ENCODE measurements around the gene TCF4. TPM values are rescaled to one million over a fixed set of nuclear protein-coding genes. Genes with fewer than 3 reads are reported as not detected.

TCF4 gene
- total and polyA plus RNA-seq, 2 donors (not counting 1 experiment from before 2014, with no cell fraction given), result 68.5 to 353 TPM

GRCh38 chr18:55214534-55214933, 373.5 kb downstream of the TCF4 start:
- Histone ChIP-seq H3K4me3 (ENCODE audit: control extremely low read depth in 1 of 5, extremely low read depth in 1 of 5, insufficient read depth in 1 of 5, low read depth in 2 of 5, low read length in 4 of 5) (no peak overlapping the region), H3K36me3 (replicated peaks in 1 of 2; ENCODE audit: control extremely low read depth in 1 of 2, control insufficient read depth in 1 of 2, extremely low read depth in 1 of 2, insufficient read depth in 2 of 2, low read length in 1 of 2) (no peaks in the 10 kb centered on the region), H2AFZ (ENCODE audit: insufficient read depth, low read depth, low read length, poor library complexity, severe bottlenecking) (no peak overlapping the region), H3K9ac (ENCODE audit: low read length) (no peak overlapping the region), H3K4me2 (replicated peaks; ENCODE audit: low read depth, low read length, poor library complexity, severe bottlenecking) (no peak overlapping the region), H3K9me3 (ENCODE audit: control extremely low read depth in 1 of 3, control insufficient read depth in 2 of 3, insufficient read depth in 1 of 3, low read length in 2 of 3) (peaks cover 0 to 3% (median 0%) of the 10 kb centered on the region in 3 donors), H3K4me1 (ENCODE audit: control insufficient read depth in 2 of 2, insufficient read depth in 2 of 2, low read length in 2 of 2) (peaks cover 4 to 7% of the 10 kb centered on the region in 2 donors), H3K27ac (ENCODE audit: low read length in 2 of 2) (no peak overlapping the region), H3K79me2 (ENCODE audit: control insufficient read depth, insufficient read depth, low read length) (no peaks in the 10 kb centered on the region), H4K20me1 (ENCODE audit: control insufficient read depth, insufficient read depth, low read length, poor library complexity, severe bottlenecking) (no peaks in the 10 kb centered on the region), H3K27me3 (replicated peaks in 1 of 4; ENCODE audit: control extremely low read depth in 1 of 4, control insufficient read depth in 3 of 4, insufficient read depth in 4 of 4, low read length in 3 of 4) (peaks cover 0 to 4% (median 0%) of the 10 kb centered on the region in 4 experiments)
- no peak overlapping the region for H3K27ac Mint-ChIP-seq
- intact Hi-C loops (cut with micrococcal nuclease), result no loop called here
- H3K9me3 Mint-ChIP-seq (ENCODE audit: insufficient read depth), result no peaks in the 10 kb centered on the region
- no CpG with 5 or more reads among the region's 2 CpGs for WGBS (ENCODE audit: insufficient coverage)
- CTCF ChIA-PET, result interaction anchor here (1.8 kb wide), 1 partner anchor 1362 kb away, joined by 4 read pairs; no protein-coding TSS in a partner anchor
- DNase-seq (no peak), ATAC-seq (ENCODE audit: low read depth) (no peak)
- TF ChIP-seq CTCF (IDR thresholded peaks at IDR 0.05), result no peak
- no peak for TF ChIP-seq EZH2 (IDR thresholded peaks at IDR 0.05; ENCODE audit: borderline replicate concordance, insufficient read depth, low read depth, low read length, poor library complexity, severe bottlenecking)
- peaks cover 10% of the 10 kb centered on the region for H3K4me1 Mint-ChIP-seq
- POLR2A ChIA-PET, result no interaction called here
- no peaks in the 10 kb centered on the region for H3K27me3 Mint-ChIP-seq
- H3K4me3 Mint-ChIP-seq, result no peak overlapping the region

- Histone ChIP-seq H3K36me3 (replicated peaks in 1 of 2; ENCODE audit: control extremely low read depth in 1 of 2, control insufficient read depth in 1 of 2, extremely low read depth in 1 of 2, insufficient read depth in 2 of 2, low read length in 1 of 2) (no peaks in the 10 kb centered on the region), H3K79me2 (ENCODE audit: control insufficient read depth, insufficient read depth, low read length) (no peaks in the 10 kb centered on the region), H3K4me1 (ENCODE audit: control insufficient read depth in 2 of 2, insufficient read depth in 2 of 2, low read length in 2 of 2) (no peaks in the 10 kb centered on the region), H3K9ac (ENCODE audit: low read length) (no peak overlapping the region), H3K4me2 (replicated peaks; ENCODE audit: low read depth, low read length, poor library complexity, severe bottlenecking) (no peak overlapping the region), H3K27ac (ENCODE audit: low read length in 2 of 2) (no peak overlapping the region), H3K4me3 (ENCODE audit: control extremely low read depth in 1 of 5, extremely low read depth in 1 of 5, insufficient read depth in 1 of 5, low read depth in 2 of 5, low read length in 4 of 5) (no peak overlapping the region), H4K20me1 (ENCODE audit: control insufficient read depth, insufficient read depth, low read length, poor library complexity, severe bottlenecking) (no peaks in the 10 kb centered on the region), H3K27me3 (replicated peaks in 1 of 4; ENCODE audit: control extremely low read depth in 1 of 4, control insufficient read depth in 3 of 4, insufficient read depth in 4 of 4, low read length in 3 of 4) (peaks cover 0 to 4% (median 0%) of the 10 kb centered on the region in 4 experiments), H3K9me3 (ENCODE audit: control extremely low read depth in 1 of 3, control insufficient read depth in 2 of 3, insufficient read depth in 1 of 3, low read length in 2 of 3) (peaks cover 0 to 3% (median 0%) of the 10 kb centered on the region in 3 donors), H2AFZ (ENCODE audit: insufficient read depth, low read depth, low read length, poor library complexity, severe bottlenecking) (no peak overlapping the region)
- Mint-ChIP-seq H3K27me3 (no peaks in the 10 kb centered on the region), H3K4me1 (peaks cover 4% of the 10 kb centered on the region), H3K9me3 (ENCODE audit: insufficient read depth) (no peaks in the 10 kb centered on the region), H3K4me3 (no peak overlapping the region), H3K27ac (no peak overlapping the region)
- intact Hi-C loops (cut with micrococcal nuclease), result no loop called here
- no peak for TF ChIP-seq CTCF (IDR thresholded peaks at IDR 0.05)
- no peak for TF ChIP-seq EZH2 (IDR thresholded peaks at IDR 0.05; ENCODE audit: borderline replicate concordance, insufficient read depth, low read depth, low read length, poor library complexity, severe bottlenecking)
- POLR2A ChIA-PET, result no interaction called here
- CTCF ChIA-PET, result interaction anchor here (1.8 kb wide), 1 partner anchor 1363 kb away, joined by 4 read pairs; no protein-coding TSS in a partner anchor
- no peak for DNase-seq
- no peak for ATAC-seq (ENCODE audit: low read depth)
- 100% methylated on average over 1 of the region's 1 CpG for WGBS (ENCODE audit: insufficient coverage)
Measured at GRCh38 chr18:55213586-55213985, 374.4 kb downstream of the TCF4 start.

Measured in B cell (primary cell).